ENCODE results near the gene CDKL5. TPM values are rescaled to one million over a fixed set of nuclear protein-coding genes. Genes with fewer than 3 reads are reported as not detected.

CDKL5 gene
- total RNA-seq, 1 experiment from 2014 or later: 1.2 TPM

GRCh38 chrX:18640686-18641085 lies 215.3 kb downstream of the CDKL5 start:
- BruUV-seq (replicated peaks): no TSS peak
- Histone ChIP-seq H3K36me3 (ENCODE audit: control insufficient read depth, insufficient read depth, low read length) (no peaks in the 10 kb centered on the region), H3K4me1 (ENCODE audit: control insufficient read depth, insufficient read depth, low read length) (no peaks in the 10 kb centered on the region), H3K9me3 (ENCODE audit: control insufficient read depth, insufficient read depth, low read depth, low read length) (no peaks in the 10 kb centered on the region), H3K27ac (ENCODE audit: low read length) (no peak overlapping the region), H3K4me3 (ENCODE audit: low read depth in 2 of 2, low read length in 2 of 2) (no peak overlapping the region), H3K27me3 (ENCODE audit: control insufficient read depth, insufficient read depth, low read length) (no peaks in the 10 kb centered on the region)
- no peak for DNase-seq (ENCODE audit: low read depth, low spot score)
- no peak for TF ChIP-seq TCF7L2 (IDR thresholded peaks at IDR 0.05; ENCODE audit: low read depth, low read length)
- TF ChIP-seq REST (IDR thresholded peaks at IDR 0.05; ENCODE audit: insufficient read depth in 1 of 2, low read depth in 2 of 2, low read length in 1 of 2): no peak
- no peak for TF ChIP-seq SIN3A (IDR thresholded peaks at IDR 0.05; ENCODE audit: borderline replicate concordance, insufficient read depth, low read depth, low read length)
- TF ChIP-seq, protein P1, sequence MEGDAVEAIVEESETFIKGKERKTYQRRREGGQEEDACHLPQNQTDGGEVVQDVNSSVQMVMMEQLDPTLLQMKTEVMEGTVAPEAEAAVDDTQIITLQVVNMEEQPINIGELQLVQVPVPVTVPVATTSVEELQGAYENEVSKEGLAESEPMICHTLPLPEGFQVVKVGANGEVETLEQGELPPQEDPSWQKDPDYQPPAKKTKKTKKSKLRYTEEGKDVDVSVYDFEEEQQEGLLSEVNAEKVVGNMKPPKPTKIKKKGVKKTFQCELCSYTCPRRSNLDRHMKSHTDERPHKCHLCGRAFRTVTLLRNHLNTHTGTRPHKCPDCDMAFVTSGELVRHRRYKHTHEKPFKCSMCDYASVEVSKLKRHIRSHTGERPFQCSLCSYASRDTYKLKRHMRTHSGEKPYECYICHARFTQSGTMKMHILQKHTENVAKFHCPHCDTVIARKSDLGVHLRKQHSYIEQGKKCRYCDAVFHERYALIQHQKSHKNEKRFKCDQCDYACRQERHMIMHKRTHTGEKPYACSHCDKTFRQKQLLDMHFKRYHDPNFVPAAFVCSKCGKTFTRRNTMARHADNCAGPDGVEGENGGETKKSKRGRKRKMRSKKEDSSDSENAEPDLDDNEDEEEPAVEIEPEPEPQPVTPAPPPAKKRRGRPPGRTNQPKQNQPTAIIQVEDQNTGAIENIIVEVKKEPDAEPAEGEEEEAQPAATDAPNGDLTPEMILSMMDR (IDR thresholded peaks at IDR 0.05): no peak
- TF ChIP-seq POLR2AphosphoS5 (IDR thresholded peaks at IDR 0.05; ENCODE audit: low read depth, low read length): no peak
- ChIA-PET POLR2A (no interaction called here), CTCF (no interaction called here)
- no peak for ATAC-seq
- intact Hi-C loops (cut with micrococcal nuclease; ENCODE audit: unreplicated experiment): no loop called here
- in situ Hi-C loops (cut with HindIII; ENCODE audit: low pct_unique_long_range_greater_than_20kb, low sequenced_read_pairs): no loop called here

- ChIA-PET CTCF (no interaction called here), POLR2A (no interaction called here)
- Histone ChIP-seq H3K36me3 (ENCODE audit: control insufficient read depth, insufficient read depth, low read length) (no peaks in the 10 kb centered on the region), H3K9me3 (ENCODE audit: control insufficient read depth, insufficient read depth, low read depth, low read length) (no peaks in the 10 kb centered on the region), H3K4me3 (ENCODE audit: low read depth in 2 of 2, low read length in 2 of 2) (no peak overlapping the region), H3K27me3 (ENCODE audit: control insufficient read depth, insufficient read depth, low read length) (no peaks in the 10 kb centered on the region), H3K4me1 (ENCODE audit: control insufficient read depth, insufficient read depth, low read length) (no peaks in the 10 kb centered on the region), H3K27ac (ENCODE audit: low read length) (no peak overlapping the region)
- intact Hi-C loops (cut with micrococcal nuclease; ENCODE audit: unreplicated experiment) (no loop called here), in situ Hi-C loops (cut with HindIII; ENCODE audit: low pct_unique_long_range_greater_than_20kb, low sequenced_read_pairs) (no loop called here)
- no peak for TF ChIP-seq TCF7L2 (IDR thresholded peaks at IDR 0.05; ENCODE audit: low read depth, low read length)
- TF ChIP-seq POLR2AphosphoS5 (IDR thresholded peaks at IDR 0.05; ENCODE audit: low read depth, low read length): no peak
- TF ChIP-seq REST (IDR thresholded peaks at IDR 0.05; ENCODE audit: insufficient read depth in 1 of 2, low read depth in 2 of 2, low read length in 1 of 2): no peak
- TF ChIP-seq, protein P1 (IDR thresholded peaks at IDR 0.05): no peak
- TF ChIP-seq SIN3A (IDR thresholded peaks at IDR 0.05; ENCODE audit: borderline replicate concordance, insufficient read depth, low read depth, low read length): no peak
- DNase-seq (ENCODE audit: low read depth, low spot score) (no peak), ATAC-seq (no peak)
- no TSS peak for BruUV-seq (replicated peaks)
These were observed 217.8 kb downstream of the CDKL5 start for GRCh38 chrX:18643243-18643642.

All from Panc1 (cell line).